Endothelial cell of umbilical vein (primary cell): ENCODE data around the gene SLC41A3. TPM values are rescaled to one million over a fixed set of nuclear protein-coding genes. Genes with fewer than 3 reads are reported as not detected.

Experiments
- BruUV-seq: library from RNA; stranded (reverse); fragments of 400-500 nt; replicated peaks from 2 replicates; lab custom pipeline; 2021; lab: Mats Ljungman, UMichigan
- CTCF ChIA-PET: fragments of 300-600, 350-600 bp; sonication (Branson Sonifier 250); formaldehyde crosslinking; loops from one replicate; lab custom pipeline; 2021; ENCODE audit warnings: antibody characterized with exemption, inconsistent platforms; lab: Charles Lee
- POLR2A ChIA-PET: fragments of 300-600, 350-600 bp; sonication (Branson Sonifier 250); formaldehyde crosslinking; loops from one replicate; lab custom pipeline; 2021; ENCODE audit warnings: antibody characterized with exemption, inconsistent platforms; lab: Charles Lee
- DNase-seq: peaks from one replicate; pipeline ENCODE4 v3.0.0-alpha.2; 2011; ENCODE audit warnings: low read depth, low spot score
- FAIRE-seq: peaks from 2 replicates; lab custom pipeline; 2011; peaks lifted over from hg19 to GRCh38; lab: Jason Lieb, UNC
- H2AFZ ChIP-seq: 2 replicates; pipeline ENCODE4 v1.6.0; 2012; ENCODE audit warnings: low read depth, low read length, control low read depth, inconsistent platforms
- H3K27ac ChIP-seq: 2 replicates; pipeline ENCODE4 v1.5.1; 2011; ENCODE audit warnings: low read depth, mild to moderate bottlenecking, control low read depth, low read length, moderate library complexity; ENCODE audit not compliant: insufficient read depth
- H3K27me3 ChIP-seq, 2 experiments: 2 replicates each; pipeline versions ENCODE4 v1.6.0 to v1.6.1; 2011; ENCODE audit warnings: low read length in 2 of 2, mixed read lengths in 1 of 2; ENCODE audit not compliant: control insufficient read depth in 2 of 2, insufficient read depth in 2 of 2
- H3K36me3 ChIP-seq, 2 experiments: 2 replicates in 1 of 2; 3 replicates in 1 of 2; pipeline ENCODE4 v1.5.1; 2011; ENCODE audit warnings: low read length in 2 of 2, mild to moderate bottlenecking in 1 of 2, moderate library complexity in 1 of 2; ENCODE audit not compliant: control insufficient read depth in 2 of 2, insufficient read depth in 2 of 2; ENCODE audit errors: extremely low read depth in 1 of 2
- H3K4me1 ChIP-seq: 3 replicates; pipeline ENCODE4 v1.5.1; 2011; ENCODE audit warnings: mild to moderate bottlenecking, low read length; ENCODE audit not compliant: control insufficient read depth, insufficient read depth; ENCODE audit errors: extremely low read depth
- H3K4me2 ChIP-seq: 2 replicates; pipeline ENCODE4 v1.6.1; 2011; ENCODE audit warnings: low read length, control low read depth, mixed read lengths; ENCODE audit not compliant: insufficient read depth
- H3K4me3 ChIP-seq, 3 experiments: fragments of 200-600 bp in 1 of 3; sonication (generic), shearing (Covaris generic) in 1 of 3; replicated peaks in 1 of 3; 2 replicates each; pipeline ENCODE4 v1.5.1; 2011 to 2016; ENCODE audit warnings: control low read depth in 3 of 3, low read length in 3 of 3, mild to moderate bottlenecking in 2 of 3, inconsistent platforms in 1 of 3, low read depth in 1 of 3, moderate library complexity in 1 of 3; ENCODE audit not compliant: insufficient read depth in 1 of 3
- H3K79me2 ChIP-seq: 2 replicates; pipeline ENCODE4 v1.6.0; 2012; ENCODE audit warnings: low read length, inconsistent platforms; ENCODE audit not compliant: control insufficient read depth, insufficient read depth
- H3K9ac ChIP-seq: replicated peaks from 2 replicates; pipeline ENCODE3; 2011; ENCODE audit warnings: low read length, control low read depth; ENCODE audit not compliant: insufficient read depth; ENCODE audit errors: extremely low read depth
- H3K9me1 ChIP-seq: replicated peaks from 3 replicates; pipeline ENCODE4 v1.6.0; 2011; ENCODE audit warnings: mild to moderate bottlenecking, low read length; ENCODE audit not compliant: control insufficient read depth, insufficient read depth; ENCODE audit errors: extremely low read depth
- H3K9me3 ChIP-seq: replicated peaks from 2 replicates; pipeline ENCODE4 v1.5.1; 2012; ENCODE audit warnings: low read length, inconsistent platforms; ENCODE audit not compliant: control insufficient read depth, insufficient read depth
- H4K20me1 ChIP-seq: replicated peaks from 2 replicates; pipeline ENCODE3; 2011; ENCODE audit warnings: mild to moderate bottlenecking, low read length; ENCODE audit not compliant: control insufficient read depth, insufficient read depth; ENCODE audit errors: extremely low read depth
- CTCF ChIP-seq, 2 donors: IDR thresholded peaks; 1 replicate in 1 of 2; 2 replicates in 1 of 2; pipeline ENCODE4 v1.5.1; 2011; ENCODE audit warnings: low read length in 2 of 2, mild to moderate bottlenecking in 2 of 2, moderate library complexity in 2 of 2, control low read depth in 1 of 2, inconsistent platforms in 1 of 2, low read depth in 1 of 2; ENCODE audit not compliant: insufficient read depth in 1 of 2; ENCODE audit errors: extremely low read depth in 1 of 2
- EZH2 ChIP-seq: IDR thresholded peaks from 2 replicates; pipeline ENCODE4 v1.6.1; 2012; ENCODE audit warnings: borderline replicate concordance, low read depth, mild to moderate bottlenecking, moderate library complexity, low read length, inconsistent platforms; ENCODE audit not compliant: severe bottlenecking
- FOS ChIP-seq: IDR thresholded peaks from 2 replicates; pipeline ENCODE4 v1.6.1; 2011; ENCODE audit warnings: mild to moderate bottlenecking, low read length, moderate library complexity, borderline replicate concordance; ENCODE audit not compliant: insufficient read depth
- GATA2 ChIP-seq: IDR thresholded peaks from 2 replicates; pipeline ENCODE4 v1.7.0; 2011; ENCODE audit warnings: low read depth, mild to moderate bottlenecking, moderate library complexity, mixed read lengths, low read length; ENCODE audit not compliant: insufficient read length, insufficient read depth
- JUN ChIP-seq: IDR thresholded peaks from 2 replicates; pipeline ENCODE4 v1.6.1; 2011; ENCODE audit warnings: borderline replicate concordance, low read depth; ENCODE audit not compliant: insufficient read length, insufficient read depth
- MAX ChIP-seq: IDR thresholded peaks from 2 replicates; pipeline ENCODE4 v1.6.1; 2011; ENCODE audit not compliant: insufficient read depth, insufficient read length
- MYC ChIP-seq: IDR thresholded peaks from one replicate; pipeline ENCODE4 v1.6.1; 2011; ENCODE audit warnings: mild to moderate bottlenecking, low read depth, low read length
- POLR2A ChIP-seq: IDR thresholded peaks from 2 replicates; pipeline ENCODE4 v1.6.1; 2012; ENCODE audit warnings: low read depth, mild to moderate bottlenecking, control low read depth, low read length
- POLR2AphosphoS5 ChIP-seq: IDR thresholded peaks from 2 replicates; pipeline ENCODE4 v1.6.1; 2012; ENCODE audit warnings: low read depth, mild to moderate bottlenecking, control low read depth, low read length, moderate library complexity; ENCODE audit not compliant: insufficient read depth
- dilution Hi-C: fragments of 300-500 bp; cut with MboI; formaldehyde crosslinking; loops from one replicate; pipeline ENCODE4 v1.15.0; 2019; ENCODE audit warnings: low sequenced_read_pairs; ENCODE audit not compliant: extremely low pct_ligation_motif_present
- intact Hi-C: fragments of 100-400 bp; cut with micrococcal nuclease; formaldehyde crosslinking; loops from one replicate; pipeline ENCODE4 v1.10.0; 2022
- polyA plus RNA-seq, 4 experiments: library from polyadenylated mRNA; depleted of rRNA in 3 of 4; stranded (reverse) in 3 of 4; unstranded in 1 of 4; fragments of >200 nt; gene quantifications; 2 replicates each; pipeline versions ENCODE4 v1.2.1 to v1.2.3, GENCODE V29; 2011 to 2012; ENCODE audit warnings: missing spikeins in 1 of 4
- total RNA-seq: library from RNA; stranded (reverse); gene quantifications from 2 replicates; pipeline ENCODE4 v1.2.3, GENCODE V29; 2021

SLC41A3 gene
- total and polyA plus RNA-seq, 2 donors (not counting 3 experiments of a cell fraction or from before 2014, with no cell fraction given) = 52.5 to 118 TPM

GRCh38 chr3:126018545-126018944 lies 65.4 kb downstream of the SLC41A3 start:
- dilution Hi-C loops = no loop called here
- H3K27me3 ChIP-seq = no peaks in the 10 kb centered on the region
- H3K27ac ChIP-seq = no peak overlapping the region
- TF ChIP-seq MYC (no peak), GATA2 (no peak), FOS (no peak), POLR2A (no peak), EZH2 (no peak), JUN (no peak), MAX (no peak), POLR2AphosphoS5 (no peak), CTCF (IDR thresholded peaks at IDR 0.05; ENCODE audit: extremely low read depth in 1 of 2, insufficient read depth in 1 of 2, low read depth in 1 of 2, low read length in 2 of 2) (no peak)
- intact Hi-C loops = no loop called here
- CTCF ChIA-PET = no interaction called here
- no peaks in the 10 kb centered on the region for H3K79me2 ChIP-seq
- no peak overlapping the region for H3K4me3 ChIP-seq
- no peaks in the 10 kb centered on the region for H3K4me1 ChIP-seq
- peaks cover 0 to 6% of the 10 kb centered on the region in 2 experiments for H3K36me3 ChIP-seq
- H2AFZ ChIP-seq = no peak overlapping the region
- no peaks in the 10 kb centered on the region for H3K9me3 ChIP-seq
- no peak for FAIRE-seq
- H3K9ac ChIP-seq = no peak overlapping the region
- DNase-seq = no peak
- no TSS peak for BruUV-seq
- no peaks in the 10 kb centered on the region for H3K9me1 ChIP-seq
- H3K4me2 ChIP-seq = no peak overlapping the region
- POLR2A ChIA-PET = no interaction called here
- H4K20me1 ChIP-seq = no peaks in the 10 kb centered on the region
